ENCODE data around the gene MAPK6. TPM values are rescaled to one million over a fixed set of nuclear protein-coding genes. Genes with fewer than 3 reads are reported as not detected.
"Not testable (repeated sequence)": the region's sequence is repeated elsewhere in the genome, so short reads cannot be mapped to it uniquely, and the experiment has no call there.

Gene MAPK6
- total RNA-seq, 2 donors from 2014 or later, result 21.7 to 22.8 TPM

- H3K9me3 Mint-ChIP-seq; H3K27ac Mint-ChIP-seq; H3K36me3 Mint-ChIP-seq (ENCODE audit: insufficient read depth in 2 of 2); H3K27me3 Mint-ChIP-seq (ENCODE audit: low read depth); H3K4me3 Mint-ChIP-seq; ATAC-seq (replicated peaks in 1 of 2); DNase-seq: not testable (repeated sequence)
- peaks cover 29% of the 10 kb centered on the region for H3K4me1 Mint-ChIP-seq (ENCODE audit: low read depth)
Measured at GRCh38 chr15:52083037-52083359, 64.0 kb downstream of the MAPK6 start.

DNA sequence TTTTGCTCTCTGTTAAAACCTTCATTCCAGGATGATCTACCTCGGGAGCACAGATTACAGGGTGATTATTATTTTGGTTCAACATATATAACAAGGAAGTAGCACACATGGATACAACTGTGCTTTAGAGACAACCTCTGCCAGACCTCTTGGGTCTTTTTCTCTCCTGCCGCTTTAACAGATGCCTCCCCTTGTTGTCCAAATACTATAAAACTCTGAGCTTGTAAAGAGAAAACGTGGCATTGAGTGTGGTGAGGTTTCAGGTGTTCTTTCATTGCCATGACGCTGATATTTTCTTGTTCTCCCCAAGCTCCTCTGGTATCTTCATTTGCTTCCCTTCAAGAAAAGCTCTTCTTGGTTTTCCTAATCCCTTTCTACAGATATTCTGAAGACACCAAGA is 64.6 kb downstream of the MAPK6 start:
- ATAC-seq (replicated peaks in 1 of 2) (no peak), DNase-seq (no peak)
- H3K27me3 Mint-ChIP-seq (ENCODE audit: low read depth), result no peaks in the 10 kb centered on the region
- H3K4me1 Mint-ChIP-seq (ENCODE audit: low read depth), result peaks cover 27% of the 10 kb centered on the region
- H3K36me3 Mint-ChIP-seq (ENCODE audit: insufficient read depth in 2 of 2), result no peaks in the 10 kb centered on the region
- H3K9me3 Mint-ChIP-seq, result no peaks in the 10 kb centered on the region
- H3K27ac Mint-ChIP-seq, result no peak overlapping the region
- H3K4me3 Mint-ChIP-seq, result no peak overlapping the region

- DNase-seq (no peak), ATAC-seq (replicated peaks in 1 of 2) (no peak)
- peaks cover 18% of the 10 kb centered on the region for H3K4me1 Mint-ChIP-seq (ENCODE audit: low read depth)
- H3K4me3 Mint-ChIP-seq, result no peak overlapping the region
- peaks cover 6 to 7% of the 10 kb centered on the region in 2 donors for H3K36me3 Mint-ChIP-seq (ENCODE audit: insufficient read depth in 2 of 2)
- H3K27ac Mint-ChIP-seq, result no peak overlapping the region
- H3K27me3 Mint-ChIP-seq (ENCODE audit: low read depth), result no peaks in the 10 kb centered on the region
- peaks cover 6% of the 10 kb centered on the region in 2 donors for H3K9me3 Mint-ChIP-seq
Measured at GRCh38 chr15:52085299-52085698, 66.3 kb downstream of the MAPK6 start.

GRCh38 chr15:52086011-52086786 is 67.2 kb downstream of the MAPK6 start:
- Mint-ChIP-seq H3K27me3 (ENCODE audit: low read depth) (no peaks in the 10 kb centered on the region), H3K27ac (no peak overlapping the region), H3K36me3 (ENCODE audit: insufficient read depth in 2 of 2) (peaks cover 7 to 11% of the 10 kb centered on the region in 2 donors), H3K9me3 (peaks cover 7 to 8% of the 10 kb centered on the region in 2 donors), H3K4me1 (ENCODE audit: low read depth) (peaks cover 18% of the 10 kb centered on the region), H3K4me3 (no peak overlapping the region)
- ATAC-seq (replicated peaks in 1 of 2) (no peak), DNase-seq (no peak)

- H3K36me3 Mint-ChIP-seq (ENCODE audit: insufficient read depth in 2 of 2), result peaks cover 7 to 11% of the 10 kb centered on the region in 2 donors
- H3K27ac Mint-ChIP-seq, result no peak overlapping the region
- no peak overlapping the region for H3K4me3 Mint-ChIP-seq
- no peaks in the 10 kb centered on the region for H3K27me3 Mint-ChIP-seq (ENCODE audit: low read depth)
- no peaks in the 10 kb centered on the region for H3K4me1 Mint-ChIP-seq (ENCODE audit: low read depth)
- H3K9me3 Mint-ChIP-seq, result peaks cover 7 to 8% of the 10 kb centered on the region in 2 donors
- ATAC-seq (replicated peaks in 1 of 2) (no peak), DNase-seq (no peak)
Measured at GRCh38 chr15:52090193-52090592, 71.2 kb downstream of the MAPK6 start.

- peaks cover 7 to 8% of the 10 kb centered on the region in 2 donors for H3K9me3 Mint-ChIP-seq
- peaks cover 7 to 11% of the 10 kb centered on the region in 2 donors for H3K36me3 Mint-ChIP-seq (ENCODE audit: insufficient read depth in 2 of 2)
- ATAC-seq (replicated peaks in 1 of 2), result no peak
- no peaks in the 10 kb centered on the region for H3K4me1 Mint-ChIP-seq (ENCODE audit: low read depth)
- no peak overlapping the region for H3K27ac Mint-ChIP-seq
- no peak overlapping the region for H3K4me3 Mint-ChIP-seq
- no peak for DNase-seq
- no peaks in the 10 kb centered on the region for H3K27me3 Mint-ChIP-seq (ENCODE audit: low read depth)
Measured at GRCh38 chr15:52093167-52093538, 74.1 kb downstream of the MAPK6 start.

DNA sequence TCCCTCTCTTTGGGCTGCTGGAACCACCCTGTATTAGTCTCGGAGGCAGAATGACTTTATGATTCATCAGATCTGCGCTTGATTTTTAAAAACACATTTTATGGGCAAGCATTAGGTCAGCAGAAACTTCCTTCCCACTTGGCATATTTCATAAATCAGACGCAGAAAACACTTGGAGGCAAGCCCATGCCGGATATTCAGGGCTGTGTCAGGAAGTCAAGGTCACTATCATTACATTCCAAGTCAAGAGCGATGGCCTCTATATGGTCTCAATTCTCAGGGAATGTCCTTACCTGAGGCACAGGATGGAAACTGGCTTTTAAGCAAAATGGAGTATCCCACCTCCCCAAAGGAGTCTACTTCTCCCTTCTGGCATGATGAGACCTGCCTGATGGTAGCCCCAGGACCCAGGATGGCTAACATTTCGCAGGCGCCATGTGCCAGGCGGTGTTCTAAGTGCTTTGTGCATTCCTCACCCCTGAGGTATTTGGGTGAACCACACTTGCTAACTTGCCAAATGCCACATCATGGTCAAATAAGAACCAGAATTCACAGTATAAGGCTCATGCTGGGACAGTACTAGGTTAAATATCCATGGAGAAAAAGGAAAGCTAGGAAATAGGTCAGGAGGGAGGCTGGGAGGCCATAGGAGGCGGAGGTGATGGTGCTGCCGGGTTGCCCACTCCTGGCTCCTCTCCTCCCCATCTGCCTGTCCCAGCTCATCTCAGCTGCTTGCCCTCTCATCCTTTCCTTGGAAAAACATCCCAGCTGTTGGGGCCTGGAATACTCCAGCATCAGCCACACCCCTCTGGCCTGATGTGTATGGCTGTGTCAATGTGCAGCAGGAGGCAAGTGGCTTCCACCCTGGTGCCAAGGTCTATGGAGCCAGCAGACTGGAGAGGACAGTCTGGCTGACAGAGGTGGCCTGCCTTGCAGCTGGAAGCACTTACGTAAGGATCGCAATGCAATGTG is 74.8 kb downstream of the MAPK6 start:
- H3K4me3 Mint-ChIP-seq, result no peak overlapping the region
- no peak for ATAC-seq (replicated peaks in 1 of 2)
- no peaks in the 10 kb centered on the region for H3K27me3 Mint-ChIP-seq (ENCODE audit: low read depth)
- no peak for DNase-seq
- peaks cover 7 to 11% of the 10 kb centered on the region in 2 donors for H3K36me3 Mint-ChIP-seq (ENCODE audit: insufficient read depth in 2 of 2)
- H3K27ac Mint-ChIP-seq, result no peak overlapping the region
- H3K9me3 Mint-ChIP-seq, result peaks cover 7 to 8% of the 10 kb centered on the region in 2 donors
- H3K4me1 Mint-ChIP-seq (ENCODE audit: low read depth), result no peaks in the 10 kb centered on the region

GRCh38 chr15:52094811-52095584 is 76.0 kb downstream of the MAPK6 start:
- Mint-ChIP-seq H3K4me1 (ENCODE audit: low read depth) (no peaks in the 10 kb centered on the region), H3K27ac (no peak overlapping the region), H3K9me3 (peaks cover 3% of the 10 kb centered on the region in 2 donors), H3K4me3 (no peak overlapping the region), H3K36me3 (ENCODE audit: insufficient read depth in 2 of 2) (peaks cover 3 to 6% of the 10 kb centered on the region in 2 donors), H3K27me3 (ENCODE audit: low read depth) (no peaks in the 10 kb centered on the region)
- DNase-seq (no peak), ATAC-seq (replicated peaks in 1 of 2) (no peak)

DNA sequence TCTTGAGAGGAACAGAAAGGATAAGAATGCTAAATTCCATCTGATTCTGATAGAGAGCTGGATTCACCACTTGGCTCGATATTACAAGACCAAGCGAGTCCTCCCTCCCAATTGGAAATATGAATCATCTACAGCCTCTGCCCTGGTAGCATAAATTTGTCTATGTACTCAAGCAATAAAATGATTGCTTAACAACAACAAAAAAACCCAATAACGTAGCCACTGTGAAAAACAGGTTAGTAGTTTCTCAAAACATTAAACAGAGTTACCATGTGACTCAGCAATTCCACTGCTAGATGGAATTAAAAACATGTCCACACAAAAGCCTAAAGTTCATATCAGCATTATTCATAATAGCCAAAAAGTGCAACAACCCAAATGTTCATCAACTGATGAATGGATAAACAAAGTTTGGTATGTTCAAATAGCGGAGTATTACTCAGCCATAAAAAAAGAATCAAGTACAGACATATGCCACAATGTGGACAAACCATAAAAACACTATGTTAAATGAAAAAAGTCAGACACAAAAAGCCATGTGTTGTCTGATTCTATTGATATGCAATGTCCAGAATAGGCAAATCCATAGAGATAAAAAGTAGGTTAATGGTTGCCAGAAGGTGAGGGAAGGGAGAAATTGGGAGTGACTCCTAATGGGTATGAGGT is 76.7 kb downstream of the MAPK6 start:
- no peak overlapping the region for H3K27ac Mint-ChIP-seq
- no peaks in the 10 kb centered on the region for H3K4me1 Mint-ChIP-seq (ENCODE audit: low read depth)
- no peaks in the 10 kb centered on the region for H3K27me3 Mint-ChIP-seq (ENCODE audit: low read depth)
- peaks cover 0 to under 1% of the 10 kb centered on the region in 2 donors for H3K36me3 Mint-ChIP-seq (ENCODE audit: insufficient read depth in 2 of 2)
- no peak overlapping the region for H3K4me3 Mint-ChIP-seq
- DNase-seq, result no peak
- no peak for ATAC-seq (replicated peaks in 1 of 2)
- no peaks in the 10 kb centered on the region for H3K9me3 Mint-ChIP-seq

- ATAC-seq (replicated peaks in 1 of 2); DNase-seq; H3K27me3 Mint-ChIP-seq (ENCODE audit: low read depth); H3K36me3 Mint-ChIP-seq (ENCODE audit: insufficient read depth in 2 of 2); H3K4me1 Mint-ChIP-seq (ENCODE audit: low read depth); H3K9me3 Mint-ChIP-seq; H3K27ac Mint-ChIP-seq; H3K4me3 Mint-ChIP-seq: not testable (repeated sequence)
Measured at GRCh38 chr15:52096536-52096935, 77.5 kb downstream of the MAPK6 start.

DNA sequence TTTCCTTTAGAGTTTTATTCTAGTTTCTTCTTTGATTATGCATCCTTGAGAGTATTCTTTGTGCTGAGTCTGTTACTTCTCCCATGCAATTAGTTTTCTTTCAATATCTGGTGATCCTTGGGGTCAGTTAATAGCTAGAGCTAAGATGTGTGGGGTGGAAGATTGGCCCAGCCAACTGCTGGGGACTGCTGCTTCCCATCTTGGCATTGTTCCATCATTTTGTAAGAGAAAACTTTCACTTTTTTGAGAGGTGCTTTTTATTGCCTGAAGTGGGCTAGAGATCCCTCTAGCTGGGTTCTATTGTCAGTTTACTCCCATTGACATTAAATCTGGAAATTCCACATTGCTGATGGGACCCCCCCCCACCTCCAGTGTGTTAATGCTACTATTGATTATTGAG is 78.2 kb downstream of the MAPK6 start:
- no peaks in the 10 kb centered on the region for H3K9me3 Mint-ChIP-seq
- no peak overlapping the region for H3K27ac Mint-ChIP-seq
- no peaks in the 10 kb centered on the region for H3K4me1 Mint-ChIP-seq (ENCODE audit: low read depth)
- H3K4me3 Mint-ChIP-seq, result no peak overlapping the region
- no peak for ATAC-seq (replicated peaks in 1 of 2)
- H3K27me3 Mint-ChIP-seq (ENCODE audit: low read depth), result no peaks in the 10 kb centered on the region
- no peak for DNase-seq
- no peaks in the 10 kb centered on the region for H3K36me3 Mint-ChIP-seq (ENCODE audit: insufficient read depth in 2 of 2)

DNA sequence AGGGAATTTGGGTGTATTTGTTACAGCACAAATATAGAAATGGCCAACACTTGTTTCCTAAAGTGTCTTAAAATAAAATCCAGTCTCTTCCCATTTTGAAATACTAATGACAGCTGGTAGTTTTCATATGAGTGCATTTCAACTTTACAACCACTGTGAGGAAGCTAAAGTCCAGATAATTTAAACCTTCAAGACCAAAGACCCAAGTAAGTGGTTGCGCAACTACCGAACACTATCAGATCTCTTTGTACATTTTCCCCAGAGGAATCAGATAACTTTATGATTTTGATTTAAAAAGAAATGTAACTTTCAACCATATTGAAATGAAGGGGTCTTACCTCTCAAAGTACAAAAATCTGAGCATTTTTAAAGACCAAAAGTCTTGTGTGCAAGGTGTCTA is 79.3 kb downstream of the MAPK6 start:
- Mint-ChIP-seq H3K36me3 (ENCODE audit: insufficient read depth in 2 of 2) (no peaks in the 10 kb centered on the region), H3K9me3 (no peaks in the 10 kb centered on the region), H3K4me1 (ENCODE audit: low read depth) (no peaks in the 10 kb centered on the region), H3K4me3 (no peak overlapping the region), H3K27me3 (ENCODE audit: low read depth) (no peaks in the 10 kb centered on the region), H3K27ac (no peak overlapping the region)
- ATAC-seq (replicated peaks in 1 of 2) (no peak), DNase-seq (no peak)

Measured in activated T-cell treated with anti-CD3 and anti-CD28 coated beads, Interleukin-2, amount 50 U/mL, for 72 hours (primary cell).